ENCODE results near the gene MINDY1. TPM values are rescaled to one million over a fixed set of nuclear protein-coding genes. Genes with fewer than 3 reads are reported as not detected.

Gene MINDY1
- total and polyA plus RNA-seq, 9 of the 15 experiments (the other 6 are each of a cell fraction or from before 2014, with no cell fraction given): 0.49 to 11.0 (median 6.0) TPM

DNA sequence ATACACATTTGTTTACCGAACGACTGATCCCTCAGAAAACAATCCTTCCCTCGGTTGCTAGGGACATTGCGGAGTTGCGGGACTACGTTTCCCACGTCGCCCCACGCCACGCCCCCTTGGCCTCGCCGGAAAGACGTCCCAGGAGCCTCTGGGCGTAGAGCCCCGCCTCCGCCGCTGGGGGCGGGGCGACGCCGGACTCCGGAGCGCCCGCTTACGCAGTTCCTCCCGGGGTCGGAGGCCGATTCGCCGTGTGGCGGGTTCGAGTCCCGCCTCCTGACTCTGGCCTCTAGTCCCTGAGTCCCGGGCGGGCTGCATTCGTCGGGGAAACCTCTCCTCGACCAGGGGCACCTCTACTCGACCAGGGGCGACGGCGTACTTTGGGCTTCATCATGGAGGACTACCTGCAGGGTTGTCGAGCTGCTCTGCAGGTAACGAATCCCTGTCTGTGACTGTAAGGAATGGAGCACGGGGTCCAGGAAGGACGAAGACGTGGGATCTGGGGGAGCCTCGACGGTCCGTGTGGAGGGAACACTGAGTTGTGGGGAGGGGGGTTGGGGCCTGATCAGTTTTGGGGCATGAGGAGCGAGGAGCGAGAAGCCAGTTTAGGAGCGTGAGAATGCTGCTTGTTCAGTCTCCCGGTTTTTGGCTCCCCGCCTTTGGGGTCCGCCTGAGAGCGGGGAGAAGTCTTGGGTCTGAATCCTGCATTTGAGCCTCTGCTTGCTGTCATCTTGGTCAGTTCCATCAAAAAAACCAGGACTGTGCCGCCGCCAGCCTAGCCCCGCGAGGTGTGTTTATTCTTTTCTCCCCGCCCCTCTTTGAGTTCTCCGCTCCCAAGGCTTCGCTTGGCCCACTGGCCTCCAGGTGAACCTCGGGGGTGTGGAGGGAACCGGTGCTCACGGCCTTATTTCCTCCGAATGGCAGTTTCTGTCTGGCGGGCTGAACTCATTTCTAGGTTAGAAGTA, 1.8 kb upstream of the MINDY1 start, which contains the start of gene PRUNE1 (continued):
- TF ChIP-seq, protein P1, sequence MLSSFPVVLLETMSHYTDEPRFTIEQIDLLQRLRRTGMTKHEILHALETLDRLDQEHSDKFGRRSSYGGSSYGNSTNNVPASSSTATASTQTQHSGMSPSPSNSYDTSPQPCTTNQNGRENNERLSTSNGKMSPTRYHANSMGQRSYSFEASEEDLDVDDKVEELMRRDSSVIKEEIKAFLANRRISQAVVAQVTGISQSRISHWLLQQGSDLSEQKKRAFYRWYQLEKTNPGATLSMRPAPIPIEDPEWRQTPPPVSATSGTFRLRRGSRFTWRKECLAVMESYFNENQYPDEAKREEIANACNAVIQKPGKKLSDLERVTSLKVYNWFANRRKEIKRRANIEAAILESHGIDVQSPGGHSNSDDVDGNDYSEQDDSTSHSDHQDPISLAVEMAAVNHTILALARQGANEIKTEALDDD (IDR thresholded peaks at IDR 0.05): no peak
- TF ChIP-seq ZNF347 (CRISPR knock-in tag; IDR thresholded peaks at IDR 0.05; ENCODE audit: low read depth) (no peak), MAFG (tag; conservative IDR thresholded peaks at IDR 0.05) (no peak), THRAP3 (IDR thresholded peaks at IDR 0.05; ENCODE audit: borderline replicate concordance) (no peak), NR3C1 (CRISPR knock-in tag; IDR thresholded peaks at IDR 0.05) (no peak), MYNN (IDR thresholded peaks at IDR 0.05) (no peak), MYNN (CRISPR knock-in tag; IDR thresholded peaks at IDR 0.05) (no peak), PURB (CRISPR knock-in tag; IDR thresholded peaks at IDR 0.05; ENCODE audit: low read depth) (no peak), ZNF165 (CRISPR knock-in tag; IDR thresholded peaks at IDR 0.05; ENCODE audit: borderline replicate concordance) (no peak), ZNF436 (CRISPR knock-in tag; IDR thresholded peaks at IDR 0.05) (no peak), ZSCAN29 (IDR thresholded peaks at IDR 0.05) (peak; percentile 77), RBFOX2 (IDR thresholded peaks at IDR 0.05; ENCODE audit: low read depth, low read length) (peak; percentile 82)
- TF ChIP-seq, protein P2, sequence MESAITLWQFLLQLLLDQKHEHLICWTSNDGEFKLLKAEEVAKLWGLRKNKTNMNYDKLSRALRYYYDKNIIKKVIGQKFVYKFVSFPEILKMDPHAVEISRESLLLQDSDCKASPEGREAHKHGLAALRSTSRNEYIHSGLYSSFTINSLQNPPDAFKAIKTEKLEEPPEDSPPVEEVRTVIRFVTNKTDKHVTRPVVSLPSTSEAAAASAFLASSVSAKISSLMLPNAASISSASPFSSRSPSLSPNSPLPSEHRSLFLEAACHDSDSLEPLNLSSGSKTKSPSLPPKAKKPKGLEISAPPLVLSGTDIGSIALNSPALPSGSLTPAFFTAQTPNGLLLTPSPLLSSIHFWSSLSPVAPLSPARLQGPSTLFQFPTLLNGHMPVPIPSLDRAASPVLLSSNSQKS (CRISPR knock-in tag; IDR thresholded peaks at IDR 0.05): no peak
- TF ChIP-seq, protein P3, sequence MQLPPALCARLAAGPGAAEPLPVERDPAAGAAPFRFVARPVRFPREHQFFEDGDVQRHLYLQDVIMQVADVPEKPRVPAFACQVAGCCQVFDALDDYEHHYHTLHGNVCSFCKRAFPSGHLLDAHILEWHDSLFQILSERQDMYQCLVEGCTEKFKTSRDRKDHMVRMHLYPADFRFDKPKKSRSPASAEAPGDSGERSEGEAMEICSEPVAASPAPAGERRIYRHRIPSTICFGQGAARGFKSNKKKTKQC (CRISPR knock-in tag; IDR thresholded peaks at IDR 0.05): peak; percentile 41; the same call in 1 of the 2 replicates
- TF ChIP-seq, protein P4, sequence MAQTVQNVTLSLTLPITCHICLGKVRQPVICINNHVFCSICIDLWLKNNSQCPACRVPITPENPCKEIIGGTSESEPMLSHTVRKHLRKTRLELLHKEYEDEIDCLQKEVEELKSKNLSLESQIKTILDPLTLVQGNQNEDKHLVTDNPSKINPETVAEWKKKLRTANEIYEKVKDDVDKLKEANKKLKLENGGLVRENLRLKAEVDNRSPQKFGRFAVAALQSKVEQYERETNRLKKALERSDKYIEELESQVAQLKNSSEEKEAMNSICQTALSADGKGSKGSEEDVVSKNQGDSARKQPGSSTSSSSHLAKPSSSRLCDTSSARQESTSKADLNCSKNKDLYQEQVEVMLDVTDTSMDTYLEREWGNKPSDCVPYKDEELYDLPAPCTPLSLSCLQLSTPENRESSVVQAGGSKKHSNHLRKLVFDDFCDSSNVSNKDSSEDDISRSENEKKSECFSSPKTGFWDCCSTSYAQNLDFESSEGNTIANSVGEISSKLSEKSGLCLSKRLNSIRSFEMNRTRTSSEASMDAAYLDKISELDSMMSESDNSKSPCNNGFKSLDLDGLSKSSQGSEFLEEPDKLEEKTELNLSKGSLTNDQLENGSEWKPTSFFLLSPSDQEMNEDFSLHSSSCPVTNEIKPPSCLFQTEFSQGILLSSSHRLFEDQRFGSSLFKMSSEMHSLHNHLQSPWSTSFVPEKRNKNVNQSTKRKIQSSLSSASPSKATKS (CRISPR knock-in tag; IDR thresholded peaks at IDR 0.05): no peak
- TF ChIP-seq, protein P5, sequence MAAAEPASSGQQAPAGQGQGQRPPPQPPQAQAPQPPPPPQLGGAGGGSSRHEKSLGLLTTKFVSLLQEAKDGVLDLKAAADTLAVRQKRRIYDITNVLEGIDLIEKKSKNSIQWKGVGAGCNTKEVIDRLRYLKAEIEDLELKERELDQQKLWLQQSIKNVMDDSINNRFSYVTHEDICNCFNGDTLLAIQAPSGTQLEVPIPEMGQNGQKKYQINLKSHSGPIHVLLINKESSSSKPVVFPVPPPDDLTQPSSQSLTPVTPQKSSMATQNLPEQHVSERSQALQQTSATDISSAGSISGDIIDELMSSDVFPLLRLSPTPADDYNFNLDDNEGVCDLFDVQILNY (CRISPR knock-in tag; IDR thresholded peaks at IDR 0.05): no peak
- TF ChIP-seq, protein P6, sequence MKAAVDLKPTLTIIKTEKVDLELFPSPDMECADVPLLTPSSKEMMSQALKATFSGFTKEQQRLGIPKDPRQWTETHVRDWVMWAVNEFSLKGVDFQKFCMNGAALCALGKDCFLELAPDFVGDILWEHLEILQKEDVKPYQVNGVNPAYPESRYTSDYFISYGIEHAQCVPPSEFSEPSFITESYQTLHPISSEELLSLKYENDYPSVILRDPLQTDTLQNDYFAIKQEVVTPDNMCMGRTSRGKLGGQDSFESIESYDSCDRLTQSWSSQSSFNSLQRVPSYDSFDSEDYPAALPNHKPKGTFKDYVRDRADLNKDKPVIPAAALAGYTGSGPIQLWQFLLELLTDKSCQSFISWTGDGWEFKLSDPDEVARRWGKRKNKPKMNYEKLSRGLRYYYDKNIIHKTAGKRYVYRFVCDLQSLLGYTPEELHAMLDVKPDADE (conservative IDR thresholded peaks at IDR 0.05; ENCODE audit: control insufficient read depth, low read depth, low read length): peak; percentile 83
- TF ChIP-seq, protein P7, sequence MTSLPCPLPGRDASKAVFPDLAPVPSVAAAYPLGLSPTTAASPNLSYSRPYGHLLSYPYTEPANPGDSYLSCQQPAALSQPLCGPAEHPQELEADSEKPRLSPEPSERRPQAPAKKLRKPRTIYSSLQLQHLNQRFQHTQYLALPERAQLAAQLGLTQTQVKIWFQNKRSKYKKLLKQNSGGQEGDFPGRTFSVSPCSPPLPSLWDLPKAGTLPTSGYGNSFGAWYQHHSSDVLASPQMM (CRISPR knock-in tag; IDR thresholded peaks at IDR 0.05): no peak

All from K562 (cell line).